ENCODE measurements around the gene AGK.

The AGK gene

DNA sequence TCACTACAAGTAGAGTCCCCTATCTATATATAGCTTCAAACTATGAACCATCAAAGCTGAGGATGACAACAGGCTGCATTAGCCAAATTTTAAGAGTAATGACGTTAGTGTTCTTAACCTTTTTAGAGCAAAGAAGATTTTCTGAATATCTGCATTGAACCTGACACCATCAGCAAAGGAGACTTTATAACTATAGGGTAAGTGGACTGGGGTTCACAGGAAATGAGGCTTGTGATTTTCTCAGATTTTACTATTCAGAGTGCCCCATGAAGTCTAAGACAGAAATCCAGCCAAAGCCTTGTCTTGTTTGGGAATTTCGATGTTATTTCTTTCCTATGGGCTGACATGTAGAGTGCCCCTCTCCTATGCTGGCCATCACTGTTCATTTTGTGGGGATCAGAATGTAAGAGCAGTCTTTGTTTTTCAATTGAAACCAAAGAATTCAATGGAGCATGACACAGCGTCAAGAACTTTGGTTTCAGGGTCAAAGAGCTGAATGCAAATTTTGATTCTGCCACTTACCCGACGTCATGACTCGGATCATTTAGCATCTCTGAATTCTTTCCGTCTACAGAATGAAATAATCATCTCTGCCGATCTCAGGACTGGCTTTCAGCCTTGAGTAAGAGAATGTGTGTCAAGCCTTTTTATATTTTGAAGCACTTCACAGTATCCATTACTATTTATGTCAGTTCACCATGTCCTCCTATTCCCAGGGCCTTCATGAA is 98.1 kb downstream of the AGK start:
- DNase-seq: no peak

DNA sequence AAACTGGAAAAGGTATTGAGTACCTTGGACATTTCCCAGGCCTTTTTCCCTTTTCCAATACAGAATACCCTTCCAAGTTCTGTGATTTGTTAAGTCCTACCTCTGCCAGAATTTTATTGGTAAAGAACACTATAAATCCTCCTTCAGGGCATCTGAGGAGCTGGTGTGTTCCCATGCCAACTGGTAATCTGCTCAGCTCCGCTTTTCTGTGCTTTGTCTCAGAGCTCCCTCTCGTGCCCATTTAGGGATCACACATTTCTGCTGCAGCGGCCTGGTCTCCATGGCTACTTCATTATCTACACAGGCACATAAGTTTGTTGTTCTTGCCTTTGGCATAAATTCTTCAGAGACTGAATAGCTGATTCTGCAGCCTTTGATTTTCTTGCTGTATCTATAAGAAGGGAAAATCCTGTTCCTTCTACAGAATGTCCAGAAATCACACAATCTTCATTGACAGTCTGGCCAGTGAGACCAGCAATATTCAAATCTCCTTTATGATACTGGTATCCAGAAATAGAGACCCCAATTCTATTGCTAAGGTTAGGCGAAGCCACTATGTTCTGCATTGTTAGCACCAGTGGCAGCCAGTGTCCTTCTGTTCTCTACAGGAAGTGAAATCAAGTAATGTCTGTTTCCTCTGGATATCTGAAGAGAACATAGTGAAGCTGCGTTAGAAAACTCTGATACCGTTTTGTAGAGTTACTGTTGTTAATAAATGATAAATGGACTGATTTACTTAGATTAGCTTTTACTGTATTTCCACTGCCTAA is 98.8 kb downstream of the AGK start:
- DNase-seq: peak; percentile 49

DNA sequence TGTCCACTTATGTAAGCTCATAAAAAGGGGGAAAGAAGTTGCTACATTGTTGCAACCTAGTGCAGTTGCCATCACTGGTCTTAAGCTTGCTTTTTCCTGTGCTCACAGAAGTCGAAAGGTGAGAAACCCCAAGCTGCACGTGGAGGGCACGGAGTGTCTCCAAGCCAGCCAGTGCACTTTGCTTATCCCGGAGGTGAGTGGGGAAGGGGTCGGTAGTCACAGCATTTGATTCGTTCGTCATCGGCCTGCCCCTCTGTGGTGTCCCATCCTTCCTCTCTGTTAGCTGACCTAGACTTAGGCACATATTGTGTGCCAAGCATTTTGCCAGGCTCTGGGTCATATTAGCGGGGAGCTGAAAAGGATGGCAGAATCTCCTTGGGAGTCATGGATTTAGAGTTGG is 100.2 kb downstream of the AGK start:
- DNase-seq: no peak

DNA sequence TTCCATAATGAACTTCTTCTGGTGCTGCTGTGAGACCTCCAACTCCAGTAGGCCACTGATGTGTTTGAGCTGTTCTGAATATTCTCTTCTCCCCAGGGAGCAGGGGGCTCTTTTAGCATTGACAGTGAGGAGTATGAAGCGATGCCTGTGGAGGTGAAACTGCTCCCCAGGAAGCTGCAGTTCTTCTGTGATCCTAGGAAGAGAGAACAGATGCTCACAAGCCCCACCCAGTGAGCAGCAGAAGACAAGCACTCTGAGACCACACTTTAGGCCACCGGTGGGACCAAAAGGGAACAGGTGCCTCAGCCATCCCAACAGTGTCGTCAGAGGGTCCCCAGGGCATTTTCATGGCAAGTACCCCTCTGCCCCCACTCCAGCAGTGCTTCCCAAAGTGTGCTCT is 101.5 kb downstream of the AGK start:
- DNase-seq: no peak

DNA sequence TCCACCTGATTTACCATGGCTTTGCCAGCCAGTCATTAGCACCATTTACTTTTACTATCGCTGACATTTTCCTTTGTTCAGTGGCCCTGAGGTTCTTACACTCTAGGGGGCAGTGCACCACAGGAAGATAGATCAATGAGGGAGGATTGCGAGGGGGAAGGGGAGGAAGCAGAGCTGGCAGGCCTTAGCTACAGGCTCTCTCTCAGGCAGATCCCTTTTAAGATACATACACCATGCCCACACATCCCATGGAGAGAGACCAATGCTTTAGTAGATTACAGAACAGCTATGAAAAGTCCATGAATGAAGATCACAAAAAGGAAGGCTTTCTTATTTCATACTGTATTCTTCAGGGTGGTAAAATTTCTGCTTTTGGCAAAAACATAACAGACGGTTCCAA is 103.3 kb downstream of the AGK start:
- DNase-seq: peak; percentile 64

DNA sequence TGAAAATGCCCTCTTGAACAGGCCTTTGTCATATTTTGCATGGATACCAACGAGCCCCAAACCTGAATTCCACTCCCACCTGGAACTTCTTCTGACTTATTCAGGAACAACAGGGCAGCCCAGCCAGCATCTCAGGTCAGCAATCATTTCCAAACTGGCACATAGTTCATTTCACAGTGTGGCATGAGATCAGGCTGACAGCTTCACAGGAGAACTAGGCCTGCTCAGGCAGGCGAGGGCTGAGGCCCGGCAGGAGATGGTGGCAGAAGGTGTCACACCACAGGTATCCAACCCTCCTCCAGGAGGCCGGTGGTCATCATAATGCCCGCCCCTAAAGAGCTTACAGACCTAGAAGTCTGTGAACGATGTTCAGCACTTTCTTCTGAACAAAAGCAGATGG is 108.3 kb downstream of the AGK start:
- no peak for DNase-seq

DNA sequence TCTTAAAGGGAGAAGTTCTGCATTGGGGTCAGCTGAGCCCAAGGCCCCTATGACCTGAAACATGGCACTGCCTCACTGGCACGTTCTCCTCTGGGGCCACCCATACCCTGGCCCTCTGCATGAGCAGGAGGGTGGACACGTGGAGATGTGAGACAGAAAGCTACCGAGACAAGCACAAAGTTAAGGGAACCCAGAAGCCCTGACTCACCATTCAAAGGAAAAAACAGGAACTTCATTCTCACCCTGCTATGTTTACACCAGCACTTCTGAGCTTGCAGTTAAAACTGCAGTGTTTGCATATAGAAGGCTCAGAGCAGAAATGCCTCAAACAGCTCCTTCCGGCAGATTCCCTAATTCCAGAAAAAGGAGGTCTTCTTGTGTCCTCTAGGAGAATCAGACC is 109.0 kb downstream of the AGK start:
- DNase-seq: no peak

DNA sequence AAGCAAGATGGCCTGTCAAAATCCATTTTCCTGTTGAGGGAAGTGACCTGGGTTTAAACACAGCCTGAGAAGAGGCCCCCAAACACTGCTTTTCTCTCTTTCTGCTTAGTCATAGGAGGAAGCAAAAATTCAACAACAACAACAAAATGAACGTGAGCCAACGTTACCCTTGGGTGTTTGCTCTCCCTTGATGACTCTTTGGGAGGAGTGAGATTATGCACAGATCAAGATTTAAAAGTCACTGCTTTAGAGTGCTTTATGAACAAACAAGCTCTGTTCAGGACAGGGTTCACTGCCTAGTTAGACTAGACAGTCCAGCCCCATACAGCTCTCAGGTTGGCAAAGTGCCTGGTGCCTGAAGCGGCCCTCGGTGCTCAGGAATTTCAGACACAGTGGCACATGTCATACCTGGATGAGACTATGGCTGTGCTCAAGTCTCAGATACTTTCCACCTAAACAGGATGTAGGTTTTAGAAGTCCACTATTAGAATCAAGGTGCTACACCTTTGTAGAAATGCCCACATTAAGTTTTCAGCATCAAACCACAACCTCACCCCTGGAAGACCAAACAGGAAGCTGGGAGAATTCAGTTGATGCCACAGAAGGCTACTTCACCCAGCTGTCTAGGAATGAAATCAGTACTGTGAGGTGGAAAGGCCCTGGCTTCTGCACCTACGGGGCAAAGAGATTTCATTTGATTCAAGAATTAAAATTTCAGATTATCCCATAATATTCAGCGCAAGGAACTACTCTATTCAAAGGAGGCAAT is 112.1 kb downstream of the AGK start:
- no peak for DNase-seq

DNA sequence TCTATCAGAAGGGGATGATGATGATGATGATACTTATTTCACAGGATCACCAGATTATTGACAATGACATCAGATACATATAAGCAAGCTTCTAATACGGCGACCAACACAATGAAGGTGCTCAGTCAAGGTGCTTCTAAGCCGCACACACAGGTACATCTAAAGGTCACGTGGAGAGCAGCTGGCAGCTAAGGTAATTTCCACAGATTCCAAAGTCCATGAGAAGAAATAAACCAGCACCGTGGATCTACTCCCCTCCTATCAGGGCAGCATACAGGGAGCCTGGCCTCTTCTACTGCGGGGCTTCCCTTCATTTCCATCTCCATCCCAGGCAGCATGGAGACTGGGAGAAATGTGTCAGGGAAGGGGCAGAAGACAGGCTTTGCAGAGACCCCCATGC is 113.2 kb downstream of the AGK start:
- no peak for DNase-seq

DNA sequence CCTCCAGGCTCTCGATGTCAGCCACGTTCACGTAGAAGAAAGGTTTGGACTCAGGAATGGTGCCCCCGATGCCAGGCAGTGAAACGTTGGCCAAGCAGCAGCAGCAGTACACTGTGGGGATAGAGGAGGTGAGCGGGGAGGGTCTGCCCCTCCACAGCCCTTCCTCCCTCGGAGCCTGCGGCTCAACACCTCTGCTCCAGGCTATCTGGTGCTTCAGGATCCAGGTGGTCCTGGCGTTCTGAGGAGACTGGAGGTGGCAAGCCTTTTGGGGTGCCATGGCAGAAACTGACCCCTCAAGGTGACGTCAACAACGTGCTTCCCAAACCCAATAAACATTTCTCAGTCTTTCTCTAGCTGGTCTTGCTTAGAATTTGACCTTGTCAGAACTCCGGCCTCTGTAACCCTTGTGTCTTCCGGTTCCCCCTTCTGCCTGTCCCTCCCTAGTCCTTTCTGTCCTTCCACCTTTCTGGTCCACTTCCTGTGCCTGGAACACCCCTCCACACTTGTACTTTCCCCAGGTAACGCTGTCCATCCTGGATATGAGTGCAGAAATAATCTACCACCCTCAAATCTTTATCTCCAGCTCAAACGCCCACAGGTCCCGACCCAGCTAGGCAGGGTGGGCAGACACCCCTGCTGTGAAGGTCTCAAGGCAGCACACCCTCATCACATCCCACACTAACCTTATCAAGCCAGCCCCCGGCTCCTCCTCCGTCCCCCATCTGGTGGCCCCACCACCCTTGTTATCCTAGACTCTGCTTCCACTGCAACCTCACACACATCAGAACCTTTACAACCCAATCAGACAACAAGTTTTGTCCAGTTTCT is 114.2 kb downstream of the AGK start:
- DNase-seq: no peak

DNA sequence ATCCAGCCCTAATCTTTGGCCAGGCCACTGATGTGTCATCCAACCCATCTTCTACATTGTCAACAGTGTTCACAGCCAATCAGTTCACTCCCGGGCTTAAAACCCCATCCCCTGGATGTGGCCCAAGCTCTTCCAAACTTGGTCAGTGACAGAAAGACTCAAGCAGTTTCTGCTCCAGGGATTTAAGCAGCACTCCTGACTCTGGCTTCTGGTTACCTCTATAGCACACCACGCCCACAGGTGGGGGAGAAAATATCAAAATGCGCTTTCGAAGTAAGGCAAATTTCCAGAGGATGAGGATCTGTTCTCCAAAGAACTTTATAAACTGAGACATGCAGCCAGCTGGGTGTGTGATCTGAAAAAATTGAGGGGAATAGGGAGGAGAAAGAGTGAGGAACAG is 114.9 kb downstream of the AGK start:
- DNase-seq: no peak

DNA sequence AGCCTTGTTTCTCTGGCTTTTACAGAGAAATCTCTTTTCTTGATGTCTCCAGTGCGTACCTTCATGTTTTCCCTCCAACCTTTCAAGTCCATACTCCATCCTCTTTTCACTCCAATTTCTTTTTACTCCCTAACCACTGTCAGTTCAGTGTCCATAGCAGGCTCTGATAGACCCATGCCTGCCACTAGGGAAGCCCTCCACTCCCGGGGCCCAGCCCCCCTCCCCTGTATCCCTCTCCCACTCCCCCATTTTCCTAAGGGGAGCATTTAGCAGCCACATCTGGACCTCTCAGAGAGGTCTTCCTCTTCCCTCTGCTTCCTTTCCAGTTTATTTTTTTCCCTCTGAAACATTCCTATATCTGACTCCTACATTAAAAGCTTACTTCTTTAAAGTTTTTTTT is 117.6 kb downstream of the AGK start:
- no peak for DNase-seq

DNA sequence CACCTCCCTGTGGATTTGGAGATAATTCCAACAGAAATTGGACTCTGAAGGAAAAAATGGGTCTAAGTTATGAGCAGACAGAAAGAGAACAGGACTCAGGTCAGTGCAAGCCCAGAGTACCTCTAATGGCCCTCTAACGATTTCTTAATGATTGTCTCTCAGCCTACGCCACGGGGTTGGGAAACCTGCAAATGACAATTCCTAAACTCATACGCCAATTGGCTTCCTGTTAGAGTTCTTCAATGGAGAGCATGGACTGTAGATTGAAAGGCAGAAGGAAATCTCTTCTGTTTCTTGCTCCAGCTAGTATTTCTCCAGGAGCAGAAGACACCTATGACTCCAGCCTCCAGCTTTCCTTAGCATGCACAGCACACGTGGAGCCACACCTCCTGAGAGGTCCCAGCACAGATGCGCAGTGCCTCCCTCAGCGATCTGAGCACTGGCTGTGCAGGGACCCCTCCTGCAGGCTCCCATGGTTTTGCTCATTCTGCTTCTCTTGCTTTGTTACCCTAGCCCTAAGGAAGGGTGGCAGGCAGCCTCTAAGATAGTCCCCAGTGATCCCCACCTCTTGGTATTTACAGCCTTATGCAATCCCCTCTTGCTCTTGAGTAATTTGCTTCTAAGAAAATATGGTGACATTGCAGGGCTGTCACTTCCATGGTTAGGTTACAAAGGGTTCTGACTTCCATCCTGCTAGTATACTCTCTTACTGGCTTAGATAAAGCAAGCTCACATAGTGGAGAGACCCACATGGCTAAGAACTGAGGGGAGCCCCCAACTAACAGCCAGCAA is 120.7 kb downstream of the AGK start:
- DNase-seq: no peak

DNA sequence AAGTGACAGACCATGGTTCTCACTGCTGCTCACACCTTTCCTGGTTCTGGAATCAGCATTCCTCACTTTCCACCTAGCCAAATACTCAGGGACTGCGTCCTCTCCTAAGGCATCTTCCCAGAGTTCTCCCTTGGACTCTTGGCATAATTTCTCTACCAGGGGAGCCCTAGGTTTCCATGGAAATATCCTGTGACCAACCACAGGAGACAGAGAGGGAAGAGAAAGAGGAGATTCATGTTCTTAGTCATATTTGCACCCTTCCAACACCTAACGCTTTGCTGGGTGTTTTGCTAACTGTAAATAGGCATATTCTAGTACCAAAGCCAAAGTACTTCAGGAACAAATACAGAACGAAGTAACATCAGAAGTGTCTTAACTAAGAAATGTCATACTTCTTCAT is 122.1 kb downstream of the AGK start:
- no peak for DNase-seq

DNA sequence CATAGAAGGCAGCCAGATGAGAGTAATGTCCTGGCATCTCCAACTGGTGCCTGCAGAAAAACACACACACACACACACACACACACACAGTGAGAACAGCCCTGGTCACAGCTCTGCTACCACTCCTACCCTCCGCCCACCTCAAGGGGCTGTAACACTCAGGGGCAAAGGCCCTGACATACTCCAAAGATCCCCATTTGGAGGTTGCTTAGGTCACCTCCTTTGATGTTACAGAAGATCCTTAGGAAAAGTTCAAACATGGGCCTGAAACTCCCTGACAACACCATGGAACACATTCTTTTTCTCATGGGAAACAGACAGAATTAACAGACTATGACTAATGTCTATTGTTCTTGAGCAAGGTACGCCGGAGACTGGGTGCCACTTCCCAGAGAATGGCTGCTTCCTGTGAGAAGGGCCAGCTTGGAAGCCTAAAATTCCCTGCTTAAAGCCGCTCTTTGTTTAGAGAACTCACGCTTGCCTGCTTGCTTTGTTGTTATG is 123.0 kb downstream of the AGK start:
- DNase-seq: no peak

DNA sequence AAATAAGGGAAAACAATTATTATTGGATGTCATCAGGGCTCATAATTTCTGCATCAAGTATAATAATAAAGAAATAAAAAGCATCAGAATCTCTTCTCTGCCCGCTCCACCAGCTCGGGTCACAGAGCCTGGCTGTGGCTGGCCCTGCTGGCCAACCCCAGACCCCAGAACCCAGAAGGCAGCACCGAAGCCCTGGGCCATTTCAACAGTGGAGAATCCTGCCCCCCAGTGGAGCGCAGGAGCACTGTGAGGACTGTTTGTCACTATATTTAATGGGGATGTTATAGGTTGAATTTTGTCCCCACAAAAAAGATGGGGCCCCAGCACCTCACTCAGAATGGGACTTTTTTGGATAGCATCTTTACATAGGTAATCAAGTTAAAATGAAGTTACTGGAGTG is 123.5 kb downstream of the AGK start:
- no peak for DNase-seq

DNA sequence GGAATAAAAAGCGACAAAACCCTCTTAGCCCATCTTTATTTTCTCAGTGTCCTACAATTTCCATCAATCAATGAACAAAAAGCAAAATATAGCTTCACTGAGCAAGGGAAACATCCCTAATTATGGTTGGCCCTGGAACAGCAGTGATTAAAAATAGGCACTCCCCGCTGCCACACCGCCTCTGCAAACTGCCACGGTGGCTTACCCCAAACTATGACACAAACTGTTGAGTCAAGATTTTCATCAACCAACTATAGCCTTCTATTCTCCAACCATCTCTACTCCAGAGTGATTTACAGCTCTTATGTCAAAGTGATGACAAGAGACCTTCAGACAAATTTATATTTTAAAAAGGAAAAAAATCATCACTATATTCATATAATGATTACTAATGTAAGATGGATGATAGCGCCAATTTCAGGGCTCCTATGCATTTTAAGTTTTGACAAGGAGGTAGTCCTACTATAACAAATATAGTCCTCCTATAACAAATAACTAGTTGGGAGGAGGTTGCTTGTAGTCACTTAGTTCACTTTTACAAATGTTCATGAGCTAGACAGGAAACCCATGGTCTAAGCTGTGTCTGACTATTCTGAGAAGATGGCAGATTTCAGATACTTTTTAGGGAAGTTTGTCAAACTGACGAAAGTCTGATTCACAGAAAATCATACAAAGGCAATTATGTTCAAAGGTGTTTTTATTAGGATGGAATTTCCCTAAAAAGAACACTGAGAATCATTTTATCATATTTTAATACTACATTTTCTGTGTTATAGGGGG is 124.4 kb downstream of the AGK start:
- no peak for DNase-seq

DNA sequence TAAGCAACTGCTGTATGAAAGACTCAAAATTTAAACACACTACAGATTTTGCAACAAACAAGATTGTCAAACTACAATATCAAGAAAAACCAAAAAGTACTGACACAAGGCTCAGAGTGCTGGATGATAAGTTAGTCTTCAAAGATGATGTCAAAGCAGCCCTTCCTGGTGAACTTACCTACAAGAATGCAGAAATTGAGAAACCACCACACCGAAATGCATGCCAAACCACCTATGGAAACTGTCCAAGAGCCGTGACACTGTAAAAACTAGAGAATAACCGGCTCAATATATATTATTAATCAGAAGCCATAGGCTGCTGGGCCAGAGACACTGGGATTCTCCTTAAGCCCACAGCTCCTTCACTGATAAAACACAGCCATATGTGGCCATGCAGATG is 125.4 kb downstream of the AGK start:
- DNase-seq: no peak

DNA sequence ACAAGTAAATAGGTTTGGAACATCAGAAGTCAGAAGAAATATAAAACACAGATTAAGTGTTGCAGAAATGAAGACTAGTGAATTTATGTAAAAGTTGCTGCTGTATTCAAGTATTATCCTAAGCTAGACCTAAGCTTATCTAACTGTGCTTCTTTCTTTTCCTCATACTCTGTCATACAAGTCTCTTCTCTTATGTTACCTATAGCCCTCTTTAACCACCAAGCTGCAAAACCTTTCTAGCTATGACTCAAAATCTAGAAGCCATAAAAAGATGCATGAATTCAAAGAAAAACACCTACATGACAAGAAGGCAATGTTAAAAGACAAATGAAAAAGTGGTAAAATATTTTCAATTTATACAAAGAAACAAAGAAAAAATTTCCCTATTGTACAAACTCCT is 127.8 kb downstream of the AGK start:
- DNase-seq: no peak

DNA sequence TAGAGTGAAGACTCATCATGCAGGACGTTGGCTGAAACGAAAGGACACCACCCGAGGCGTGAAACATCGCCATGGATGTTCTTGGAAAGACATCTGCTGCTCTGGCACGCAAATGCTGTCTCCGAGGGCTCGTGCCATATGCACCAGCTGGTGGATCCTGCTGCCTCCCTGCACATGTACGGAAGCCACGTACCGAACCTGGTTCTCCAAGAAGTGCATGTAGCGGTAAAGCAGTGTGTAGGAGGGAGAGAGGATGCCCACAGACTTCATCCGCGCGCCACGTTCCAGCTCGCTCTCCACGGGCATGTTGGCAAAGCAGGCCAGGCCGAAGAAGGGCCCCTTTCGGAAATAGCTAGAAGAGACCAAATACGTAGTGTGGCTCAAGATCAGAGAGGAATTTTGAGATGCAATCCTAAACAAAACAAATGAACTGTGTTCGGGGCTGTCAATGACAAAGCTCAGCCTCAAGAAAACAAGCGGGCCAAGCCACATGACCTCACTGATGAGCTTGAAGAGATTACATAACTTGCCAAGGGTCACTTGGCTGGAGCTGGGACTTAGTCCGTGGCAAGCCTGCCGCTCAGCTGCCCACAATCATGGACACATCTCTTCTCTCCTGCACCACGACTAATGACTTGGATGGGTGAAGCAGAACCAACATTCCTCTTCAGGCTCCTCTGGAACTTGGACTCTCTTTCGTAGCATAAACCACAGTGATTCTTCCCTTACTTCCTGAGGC is 134.2 kb downstream of the AGK start:
- no peak for DNase-seq

Measured in NCI-H510A (cell line).